C1 segment of cervical spinal cord (tissue), 14 donors: ENCODE data around the gene BOD1.

ENCODE experiments used
- DNase-seq, 14 donors: peaks; one replicate each; lab custom pipeline; 2025; lab: John Stamatoyannopoulos, UW

BOD1 gene

DNA sequence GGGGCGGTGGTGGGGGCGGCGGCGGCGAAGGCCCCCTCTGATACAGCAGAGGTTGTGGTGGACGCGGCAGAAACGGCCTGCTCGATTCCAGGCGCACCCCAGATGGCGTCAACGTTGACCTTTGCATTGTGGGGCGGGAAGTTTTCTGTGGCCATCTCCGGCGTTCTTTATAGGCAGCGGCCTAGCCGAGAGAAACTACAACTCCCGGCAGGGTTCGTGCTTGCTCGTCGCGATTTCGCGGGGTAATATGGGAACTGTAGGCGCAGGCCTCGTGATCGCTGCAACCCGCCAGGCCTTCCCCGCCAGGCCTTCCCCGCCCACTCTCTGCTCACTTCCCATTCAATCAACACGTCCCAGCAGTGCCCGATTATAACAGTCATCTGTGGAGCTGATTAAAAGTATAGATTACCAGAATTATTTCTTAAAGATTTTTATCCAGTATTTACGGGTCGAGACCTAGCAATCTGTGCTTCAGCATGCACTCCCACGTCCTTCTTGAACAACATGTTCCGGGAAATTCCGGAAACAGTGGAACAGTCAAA is at the start of gene BOD1:
Gene BOD1, minus strand, starts transcription at position 74 of the 542 bp plus-strand sequence. CDS start 214 bp downstream, outside the sequence.
- peak; percentile 77 to 98 (median 96) for DNase-seq

DNA sequence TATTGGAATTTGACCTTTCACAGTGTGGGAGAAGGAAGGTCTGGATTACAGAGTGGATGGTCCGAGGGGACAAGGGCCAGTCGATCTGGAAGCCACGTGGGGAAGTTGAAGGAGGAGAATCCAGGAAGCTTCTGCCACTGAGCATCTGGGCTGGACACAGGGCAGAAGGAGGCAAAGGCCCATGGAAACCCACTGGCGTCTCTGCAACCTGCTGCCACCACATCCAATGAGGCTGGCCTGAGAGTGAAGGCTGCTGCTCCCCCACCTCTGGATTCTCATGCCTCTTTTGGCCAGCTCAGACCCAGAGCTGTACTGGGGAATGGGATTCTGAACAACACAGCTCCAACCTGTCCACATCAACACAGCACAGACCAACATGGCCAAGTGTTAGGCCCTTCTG is 48.9 kb upstream of the BOD1 start:
- no peak for DNase-seq

DNA sequence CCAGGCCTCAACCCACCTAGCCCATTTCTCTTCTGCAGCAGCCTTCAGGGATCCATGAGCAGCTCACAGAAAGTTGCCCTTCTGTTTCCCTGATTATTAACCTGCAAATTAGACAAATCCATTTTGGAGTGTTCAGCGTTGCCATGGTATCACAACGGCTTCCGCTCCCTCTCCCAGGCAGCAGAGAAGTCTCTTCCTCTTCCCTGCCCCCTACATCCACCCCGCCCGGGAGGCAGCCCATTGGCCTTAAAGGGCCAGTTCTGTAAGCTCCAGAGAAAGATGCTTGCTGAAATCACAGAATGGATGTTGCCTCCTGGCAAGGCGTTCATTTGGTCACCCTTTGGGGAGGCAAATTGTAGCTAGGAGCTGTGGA is 47.7 kb upstream of the BOD1 start:
- DNase-seq = no peak

DNA sequence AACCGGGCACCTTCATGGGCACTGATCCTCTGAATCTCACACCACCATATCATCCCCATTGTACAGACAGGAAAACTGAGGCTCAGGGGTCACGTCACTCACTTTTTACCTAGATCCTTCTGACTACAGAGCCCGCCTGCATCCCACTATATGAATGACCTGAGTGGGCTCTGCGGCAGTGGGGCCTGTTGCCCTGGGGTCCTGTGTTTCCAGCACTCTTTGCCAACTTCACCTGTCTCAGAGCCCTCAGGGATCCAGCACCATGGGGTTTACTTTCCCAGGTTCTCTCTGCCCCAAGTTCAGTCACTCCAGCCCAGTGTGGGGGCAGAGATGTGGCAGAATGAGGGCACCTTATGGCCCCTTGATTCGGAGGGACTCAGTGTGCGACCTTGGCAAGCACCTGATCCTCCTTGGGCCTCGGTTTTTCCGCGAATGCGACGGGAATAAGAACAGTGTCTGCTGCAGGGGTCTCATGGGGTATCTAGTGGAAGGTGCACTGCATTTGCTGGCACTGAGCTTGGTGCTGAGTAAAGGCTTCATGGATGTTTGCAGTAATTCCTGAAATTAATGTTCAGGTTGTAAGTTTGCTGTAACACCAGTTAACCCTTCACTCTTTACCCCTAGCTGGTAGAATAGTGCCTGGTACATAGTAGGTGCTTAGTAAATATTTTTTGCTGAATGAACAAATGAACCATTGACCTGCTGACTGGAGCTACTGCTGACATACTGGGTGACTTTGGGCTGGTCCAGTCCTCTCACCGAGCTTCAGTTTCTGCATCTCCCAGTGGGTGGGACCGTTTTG is 47.1 kb upstream of the BOD1 start:
- DNase-seq = no peak

DNA sequence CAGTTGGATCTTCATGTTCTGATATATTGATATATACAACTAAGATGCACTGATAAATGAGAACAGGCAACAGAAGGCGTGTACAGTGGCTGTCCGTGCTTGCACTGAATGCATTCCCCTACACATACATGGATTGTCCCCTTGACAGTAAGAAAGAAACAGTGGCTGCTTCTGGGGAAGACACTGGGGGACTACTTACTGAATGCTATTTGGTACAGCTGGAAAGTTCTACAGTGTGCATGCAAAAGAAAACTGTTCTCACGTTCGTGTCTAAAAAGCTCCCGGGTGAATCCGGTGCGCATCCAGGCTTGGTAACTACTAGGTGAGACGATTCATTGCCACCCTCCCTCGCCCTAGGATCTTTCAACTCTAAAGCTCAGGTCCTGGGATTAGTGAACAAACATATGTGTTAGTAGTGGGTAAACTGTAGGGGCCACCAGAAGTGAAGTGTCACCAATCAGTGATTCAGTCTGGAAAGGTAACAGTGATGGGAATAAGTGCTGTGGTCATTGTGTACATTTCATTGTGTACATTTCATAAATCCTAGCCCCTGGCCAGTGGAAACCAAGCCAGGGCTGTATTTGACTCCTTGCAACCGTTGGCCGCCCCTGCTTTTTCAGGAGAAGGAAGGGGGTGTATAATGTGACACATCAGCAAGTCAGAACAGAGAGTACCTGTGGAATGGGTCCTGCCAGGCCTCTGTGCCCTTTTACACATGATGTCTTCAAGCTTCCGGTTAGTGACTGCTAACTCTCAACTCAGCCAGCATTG is 46.3 kb upstream of the BOD1 start:
- DNase-seq = no peak

DNA sequence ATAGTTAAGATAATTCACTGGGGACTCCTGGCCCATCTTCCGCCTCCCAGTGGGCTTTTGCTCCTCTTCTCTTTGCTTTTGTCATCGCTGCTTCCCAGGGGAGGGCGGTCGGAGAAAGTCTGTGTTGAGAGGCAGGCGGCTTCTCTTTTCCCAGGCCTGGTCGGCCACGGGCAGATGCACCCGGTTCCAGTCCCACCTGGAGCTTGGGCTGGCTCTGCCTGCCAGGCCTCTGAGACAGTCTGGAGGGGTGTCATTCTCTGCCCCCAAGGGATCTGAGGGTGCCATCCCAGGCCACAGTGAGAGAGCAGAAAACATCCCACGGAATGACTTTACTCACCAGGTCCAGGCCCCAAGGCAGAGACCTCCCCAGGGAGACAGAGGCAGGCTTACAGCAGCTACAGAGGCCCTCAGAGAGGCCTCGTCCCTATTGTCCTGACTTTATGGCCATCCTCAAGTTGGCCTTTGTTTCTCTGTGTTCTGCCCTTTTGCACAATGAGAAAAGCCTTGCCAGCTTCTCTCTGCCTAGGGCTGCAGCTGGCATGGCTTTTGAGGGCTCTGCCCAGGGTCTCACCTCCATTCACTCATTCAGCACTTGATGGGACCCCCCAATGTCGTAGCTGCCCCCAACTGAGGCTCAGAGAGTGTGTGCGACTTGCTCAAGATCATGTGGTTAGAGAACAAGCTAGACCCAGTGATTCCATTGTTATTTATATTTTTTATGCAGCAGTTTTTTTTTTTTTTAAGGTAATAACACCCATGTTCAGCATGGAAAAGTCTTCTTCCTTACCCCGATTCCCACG is 44.2 kb upstream of the BOD1 start:
- DNase-seq = no peak

DNA sequence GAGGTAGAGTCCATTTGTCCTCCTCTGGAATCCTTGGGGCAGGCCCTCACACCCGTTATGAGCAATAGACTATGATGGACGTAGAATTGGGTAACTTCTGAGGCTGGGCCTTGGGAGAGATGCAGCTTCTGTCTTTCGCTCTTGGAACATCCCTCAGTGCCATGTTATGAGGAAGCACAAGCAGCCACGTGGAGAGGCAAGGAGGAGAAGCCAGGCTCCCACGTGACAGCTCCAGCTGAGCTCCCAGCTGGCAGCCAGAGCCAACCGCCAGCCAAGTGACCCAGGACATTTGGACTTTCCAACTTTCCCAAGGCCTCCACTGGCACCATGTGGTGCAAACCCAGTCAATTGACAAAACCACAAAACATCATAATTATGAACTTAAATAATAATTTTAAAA is 43.0 kb upstream of the BOD1 start:
- DNase-seq = no peak

DNA sequence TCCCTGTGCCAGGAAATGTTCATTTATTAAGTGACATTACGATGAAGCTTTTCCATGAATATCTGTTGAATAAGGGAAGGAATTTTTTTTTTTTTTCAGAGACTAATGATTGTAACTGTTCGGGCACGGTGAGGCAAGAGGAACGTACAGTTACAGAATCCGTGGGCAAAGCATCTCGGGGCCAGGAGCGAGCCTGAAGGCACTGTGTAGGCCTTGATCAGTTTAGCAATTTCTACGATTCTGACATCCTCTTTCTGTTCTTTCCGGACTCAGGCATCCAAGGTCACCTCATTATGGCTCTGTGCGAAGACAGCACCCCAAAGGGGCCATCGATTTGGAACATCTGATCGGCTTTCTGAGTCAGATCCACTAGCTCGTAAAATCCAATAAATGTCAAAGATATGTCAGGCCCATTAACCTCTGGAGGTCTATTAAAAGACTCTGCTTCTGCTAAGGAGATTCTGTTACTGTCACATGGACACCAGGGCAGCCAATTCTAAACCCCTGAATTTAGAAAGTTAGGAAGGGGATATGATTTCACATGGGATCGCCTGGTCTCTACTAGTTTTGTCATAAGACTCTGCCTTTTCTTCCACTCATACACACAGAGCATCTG is 41.4 kb upstream of the BOD1 start:
- DNase-seq = no peak

DNA sequence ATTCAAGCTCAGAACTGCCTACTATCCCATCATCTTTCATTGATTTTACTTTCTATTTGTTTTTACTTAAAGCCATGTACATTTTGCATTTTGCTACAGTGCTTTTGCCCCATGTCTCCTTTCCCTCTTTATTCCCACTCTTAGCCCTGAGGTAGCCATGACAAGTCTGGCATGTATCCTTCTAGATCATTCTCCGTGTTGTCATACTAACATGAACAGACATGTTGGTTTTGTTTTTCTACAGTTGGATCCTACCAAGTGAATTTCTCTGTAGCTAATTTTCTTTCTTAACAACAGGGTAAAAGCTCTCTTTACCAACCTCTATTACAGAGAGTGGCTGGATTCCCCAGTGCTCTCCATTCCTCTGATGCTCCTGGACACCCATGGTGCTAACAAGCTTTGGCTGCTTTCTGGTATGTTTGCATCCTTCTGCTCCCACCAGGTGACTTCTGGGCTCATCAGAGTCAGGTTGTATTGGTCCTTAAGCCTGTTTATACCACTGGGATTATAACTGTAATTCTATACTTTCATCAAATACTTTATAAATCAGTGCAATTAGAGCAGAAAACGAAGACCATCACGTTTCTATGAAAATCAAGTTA is 38.8 kb upstream of the BOD1 start:
- DNase-seq = no peak

DNA sequence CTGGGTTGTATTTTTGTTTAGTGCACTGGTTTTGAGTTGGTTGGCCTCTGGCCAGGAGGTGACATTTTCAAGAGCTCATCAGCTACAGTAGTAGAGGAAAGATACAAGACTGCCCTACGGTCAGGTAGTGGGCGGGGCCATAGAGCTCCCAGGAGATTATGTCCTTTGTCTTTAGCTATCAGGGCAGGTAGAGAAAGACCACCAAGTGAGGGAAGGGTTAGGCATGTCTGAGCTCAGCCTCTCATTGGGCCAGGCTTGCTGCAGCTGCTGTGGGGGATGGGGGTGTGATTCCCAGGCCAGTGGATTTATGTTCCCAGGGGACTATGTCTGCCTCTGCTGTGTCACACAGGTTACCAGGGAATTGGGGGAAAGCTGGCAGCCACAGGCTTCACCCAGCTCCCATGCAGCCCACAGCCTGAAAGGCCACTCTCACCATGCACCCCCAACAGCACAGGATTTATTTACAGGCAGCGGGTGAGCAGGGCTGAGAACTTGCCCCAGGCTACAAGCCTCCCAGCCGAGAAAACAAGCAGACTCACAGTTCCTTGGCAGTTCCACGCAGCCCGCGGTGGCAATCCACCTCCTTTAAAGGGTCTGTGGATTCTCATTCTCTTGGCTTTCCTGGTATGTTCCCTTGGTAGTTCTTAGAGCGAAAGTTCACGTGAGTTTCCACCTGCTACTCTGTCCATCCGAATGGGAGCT is 37.5 kb upstream of the BOD1 start:
- no peak for DNase-seq

DNA sequence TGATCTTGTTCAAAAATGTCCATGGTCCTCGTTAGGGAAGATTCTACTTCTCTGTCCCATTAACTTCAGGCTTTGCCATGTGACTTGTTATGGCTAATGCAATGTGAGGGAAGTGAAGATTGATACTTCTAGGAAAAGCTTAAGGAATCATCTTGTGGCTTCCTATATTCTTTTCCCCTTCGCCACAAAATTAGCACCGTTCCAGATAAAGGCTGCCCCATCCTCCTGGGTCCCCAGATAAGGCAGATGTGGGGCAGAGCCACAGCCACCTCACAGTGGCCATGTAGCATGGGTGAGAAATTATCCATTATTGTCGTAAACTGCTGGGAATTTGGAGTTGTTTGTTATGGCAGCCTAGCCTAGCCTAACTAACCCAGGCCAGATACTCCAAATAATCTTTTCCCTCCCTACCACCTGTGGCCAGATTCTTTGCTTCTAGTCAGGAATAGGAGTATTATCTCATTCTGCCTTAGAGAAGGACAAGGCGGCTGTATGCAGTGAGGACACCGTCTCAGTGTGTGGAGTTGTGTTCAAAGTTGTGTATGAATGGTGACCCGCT is 31.9 kb upstream of the BOD1 start:
- DNase-seq = no peak

DNA sequence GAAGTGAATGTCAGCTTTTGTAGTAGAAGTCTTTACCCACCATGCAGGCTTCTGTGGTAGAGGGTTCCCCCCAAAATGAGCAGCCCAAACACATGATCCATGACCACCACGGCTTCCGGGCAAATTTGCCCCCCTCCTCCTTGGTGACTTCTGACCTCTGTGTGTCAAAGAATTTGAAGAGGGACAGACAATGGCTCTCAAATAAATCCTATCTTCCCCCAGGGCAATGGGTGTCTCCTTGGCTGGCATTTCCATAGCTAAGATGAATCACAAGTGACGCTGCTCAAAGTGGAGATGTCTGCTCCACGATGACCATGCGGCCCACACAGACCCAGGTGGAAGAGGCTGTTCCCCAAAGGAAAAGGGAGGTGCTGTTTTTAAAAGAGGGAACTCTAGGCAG is 30.2 kb upstream of the BOD1 start:
- DNase-seq = no peak

DNA sequence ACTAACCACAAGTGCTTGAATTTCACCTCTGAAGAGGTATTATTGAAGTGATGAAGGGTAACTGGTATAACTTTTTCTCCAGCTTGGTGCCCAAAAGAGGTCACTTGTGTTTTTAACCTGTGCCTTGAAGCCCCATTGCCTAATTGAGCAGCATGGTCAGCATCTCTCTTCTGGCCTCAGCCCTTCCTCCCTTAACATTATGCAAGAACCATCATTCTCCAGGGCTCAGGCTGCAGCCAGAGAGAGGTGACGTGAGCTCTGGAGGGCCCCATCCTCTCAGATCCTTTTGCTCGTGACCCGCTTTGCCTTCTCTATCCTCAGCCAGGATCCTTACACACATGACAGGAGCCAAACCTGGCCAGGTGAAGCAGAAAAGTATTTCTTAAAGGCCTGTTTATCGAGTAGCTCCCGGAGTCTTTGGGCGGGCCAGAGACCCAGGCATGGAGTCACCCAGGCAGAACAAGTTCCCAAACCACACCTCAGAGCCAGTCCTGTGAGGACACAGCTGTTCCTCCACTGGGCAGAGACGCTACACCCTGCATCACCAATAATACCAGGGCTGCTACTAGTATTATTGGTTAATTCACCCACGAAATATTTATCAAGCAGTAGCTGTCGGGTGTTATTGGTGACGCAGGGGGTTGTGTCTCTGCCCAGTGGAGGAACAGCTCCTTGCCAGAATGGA is 29.6 kb upstream of the BOD1 start:
- no peak for DNase-seq

DNA sequence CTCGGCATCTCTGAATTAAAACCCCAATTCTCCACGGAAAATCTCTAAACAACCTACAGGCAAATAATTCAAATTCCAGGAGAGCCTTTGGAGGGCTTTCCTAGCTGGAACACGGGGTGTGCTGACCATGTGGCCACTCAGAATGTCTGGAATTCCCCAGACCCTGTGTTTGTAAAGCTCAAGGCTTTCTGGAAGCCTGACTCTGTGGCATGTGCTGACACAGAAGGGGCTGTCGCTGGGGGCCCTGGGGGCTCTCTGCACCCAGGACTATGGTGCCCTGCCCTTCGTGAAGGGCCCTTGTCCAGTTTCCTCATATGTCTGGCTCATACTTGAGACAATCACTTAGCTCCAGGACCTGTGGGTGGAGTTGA is 29.0 kb upstream of the BOD1 start:
- DNase-seq = no peak

DNA sequence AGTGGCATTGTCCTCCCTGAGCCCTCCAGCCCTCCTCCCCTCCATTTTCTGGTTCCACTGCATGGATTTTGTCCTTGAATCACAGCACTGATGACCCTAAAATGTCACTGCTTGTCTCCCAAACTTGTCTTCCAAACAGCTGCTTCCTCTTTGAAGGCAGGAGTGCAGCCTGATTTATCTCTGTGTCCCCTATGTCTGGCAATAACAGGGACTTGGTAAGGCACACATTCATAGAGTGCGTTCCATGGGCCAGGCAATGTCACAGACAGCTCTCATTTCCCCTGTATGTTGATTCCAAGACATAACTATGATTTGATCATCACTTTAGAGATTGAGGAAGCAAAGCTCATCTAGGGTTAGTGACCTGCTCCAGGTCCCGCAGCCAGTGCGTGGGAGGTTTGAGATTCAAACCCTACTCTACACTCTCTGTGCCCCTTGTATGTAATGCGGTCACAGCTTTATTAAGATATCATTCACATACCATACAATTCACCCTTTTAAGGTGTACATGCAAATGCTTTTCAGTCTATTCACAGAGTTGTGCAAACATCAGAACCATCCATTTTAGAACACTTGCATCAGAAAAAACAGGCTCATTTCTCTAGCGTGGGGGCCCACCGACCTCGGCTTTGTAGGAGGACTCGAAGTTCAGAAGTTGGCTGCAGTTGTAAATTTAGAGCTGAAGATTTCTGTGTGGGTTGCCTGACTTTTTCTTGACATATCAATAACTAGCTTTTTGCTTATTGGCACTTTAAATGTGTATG is 28.4 kb upstream of the BOD1 start:
- no peak for DNase-seq

DNA sequence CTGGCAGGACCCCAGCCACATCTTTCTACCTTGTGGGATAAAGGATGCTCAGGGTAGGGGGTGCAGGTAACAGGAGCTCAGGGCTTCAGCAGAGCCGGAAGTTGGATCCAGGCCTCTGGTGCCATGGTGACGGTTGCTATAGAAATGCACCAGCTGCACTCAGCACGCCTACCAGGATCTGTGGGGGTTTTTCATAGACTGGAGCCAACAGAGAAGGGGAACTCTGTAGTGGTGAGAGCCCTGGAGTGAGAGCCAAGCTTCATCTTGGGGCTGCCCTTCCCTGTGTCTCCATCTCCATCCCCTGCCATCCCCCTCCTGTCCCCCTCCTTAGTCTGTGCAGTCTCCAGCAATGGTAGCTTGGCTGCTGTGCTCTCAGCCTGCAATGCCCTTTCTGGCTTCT is 27.5 kb upstream of the BOD1 start:
- DNase-seq = peak in 10 of 14 donors; percentile 14 to 88 (median 35)

DNA sequence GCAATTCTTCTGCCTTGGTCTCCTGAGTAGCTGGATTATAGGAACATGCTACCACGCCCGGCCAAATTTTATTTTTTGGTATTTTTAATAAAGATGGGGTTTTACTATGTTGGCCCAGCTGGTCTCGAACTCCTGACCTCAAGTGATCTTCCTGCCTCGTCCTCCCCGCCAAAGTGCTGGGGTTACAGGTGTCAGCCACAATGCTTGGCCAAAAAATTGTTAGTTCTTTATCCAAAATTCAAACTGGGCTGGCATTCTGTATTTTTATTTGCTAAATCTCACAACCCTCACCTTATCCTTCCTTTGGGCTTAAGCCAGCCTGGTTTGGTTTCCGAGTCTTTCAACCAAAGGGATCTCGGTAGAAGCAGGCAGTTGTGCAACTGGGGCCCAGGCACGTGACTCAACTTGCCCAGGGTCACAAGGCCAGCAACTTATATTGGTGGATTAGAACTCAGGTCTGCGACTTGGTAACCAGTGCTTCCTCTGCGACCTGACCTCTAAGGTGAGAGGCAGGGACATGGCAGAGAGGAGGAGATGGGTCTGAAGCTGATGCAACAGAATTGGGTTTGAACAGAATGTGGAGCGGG is 26.5 kb upstream of the BOD1 start:
- no peak for DNase-seq

DNA sequence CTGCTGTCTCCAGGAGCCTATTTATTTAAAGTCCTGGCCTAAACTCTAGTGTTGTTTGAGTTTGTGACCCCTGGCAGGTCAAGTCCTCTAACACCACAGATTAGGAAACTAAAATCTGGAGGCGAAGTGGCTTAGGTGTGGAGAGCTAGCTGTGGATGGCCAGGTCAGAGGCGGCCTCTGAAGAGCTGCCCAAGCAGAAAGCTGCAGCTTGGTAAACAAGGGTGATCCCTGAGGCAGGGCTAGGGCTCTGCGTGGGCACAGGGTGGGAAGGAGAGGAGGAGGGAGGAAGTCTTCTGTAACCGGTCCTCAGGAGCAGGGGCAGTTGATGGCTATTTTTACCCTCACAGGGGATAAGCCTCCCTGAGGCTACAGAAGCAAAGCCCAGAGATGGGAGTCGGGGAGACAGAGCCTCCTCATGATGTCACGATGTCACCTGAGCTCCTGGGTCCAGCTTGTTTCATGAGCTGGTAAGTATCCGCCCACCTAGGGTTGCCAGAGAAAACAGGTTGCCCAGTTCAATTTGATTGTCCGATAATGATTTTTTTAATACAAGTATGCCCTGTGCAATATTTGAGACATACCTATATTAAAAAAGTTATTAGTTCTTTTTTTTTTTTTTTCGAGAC is 25.9 kb upstream of the BOD1 start:
- no peak for DNase-seq
